ENCODE results near the gene SYNE2.

The SYNE2 gene

GRCh38 chr14:64221391-64222003 is 368.7 kb downstream of the SYNE2 start:
- DNase-seq, result no peak

- no peak for DNase-seq
These were observed 372.4 kb downstream of the SYNE2 start for GRCh38 chr14:64225151-64225757.

GRCh38 chr14:64227856-64228255 is 375.1 kb downstream of the SYNE2 start:
- no peak for DNase-seq

- DNase-seq, result no peak
These were observed 376.7 kb downstream of the SYNE2 start for GRCh38 chr14:64229489-64229888.

GRCh38 chr14:64232095-64232838 is 379.5 kb downstream of the SYNE2 start:
- DNase-seq, result no peak

- no peak for DNase-seq
These were observed 380.1 kb downstream of the SYNE2 start for GRCh38 chr14:64232944-64233343.

GRCh38 chr14:64233531-64234190 is 380.9 kb downstream of the SYNE2 start:
- no peak for DNase-seq

- DNase-seq, result peak in 1 of 6 experiments; percentile 3
These were observed 382.3 kb downstream of the SYNE2 start for GRCh38 chr14:64234877-64235651.

- DNase-seq, result no peak
These were observed 383.1 kb downstream of the SYNE2 start for GRCh38 chr14:64235652-64236640.

GRCh38 chr14:64238049-64238448 is 385.2 kb downstream of the SYNE2 start:
- DNase-seq, result no peak

- no peak for DNase-seq
These were observed 385.8 kb downstream of the SYNE2 start for GRCh38 chr14:64238631-64239030.

GRCh38 chr14:64244279-64244678 is 391.5 kb downstream of the SYNE2 start:
- DNase-seq, result no peak

- DNase-seq, result no peak
These were observed 392.7 kb downstream of the SYNE2 start for GRCh38 chr14:64245491-64245890.

GRCh38 chr14:64246688-64247087 is 393.9 kb downstream of the SYNE2 start:
- DNase-seq, result no peak

GRCh38 chr14:64247195-64247594 is 394.4 kb downstream of the SYNE2 start:
- DNase-seq, result no peak

GRCh38 chr14:64248689-64249088 is 395.9 kb downstream of the SYNE2 start:
- DNase-seq, result no peak

- no peak for DNase-seq
These were observed 396.6 kb downstream of the SYNE2 start for GRCh38 chr14:64249363-64249762.

GRCh38 chr14:64253672-64254071 is 400.9 kb downstream of the SYNE2 start:
- no peak for DNase-seq

GRCh38 chr14:64255756-64256155 is 403.0 kb downstream of the SYNE2 start:
- no peak for DNase-seq

- DNase-seq, result no peak
These were observed 407.6 kb downstream of the SYNE2 start for GRCh38 chr14:64260418-64260817.

- no peak for DNase-seq
These were observed 412.4 kb downstream of the SYNE2 start for GRCh38 chr14:64265222-64265621.

GRCh38 chr14:64266239-64266638 is 413.4 kb downstream of the SYNE2 start:
- DNase-seq, result no peak

Data from stimulated activated naive CD4-positive, alpha-beta T cell (primary cell).